Measurements from ENCODE around the gene AP1S1. TPM values are rescaled to one million over a fixed set of nuclear protein-coding genes. Genes with fewer than 3 reads are reported as not detected.
A peak's percentile ranks its signal among the peaks of the same experiment; 100 is the strongest.

The AP1S1 gene
- total and polyA plus RNA-seq, 9 of the 15 experiments (the other 6 are each of a cell fraction or from before 2014, with no cell fraction given) = 4.4 to 149 (median 89.4) TPM

DNA sequence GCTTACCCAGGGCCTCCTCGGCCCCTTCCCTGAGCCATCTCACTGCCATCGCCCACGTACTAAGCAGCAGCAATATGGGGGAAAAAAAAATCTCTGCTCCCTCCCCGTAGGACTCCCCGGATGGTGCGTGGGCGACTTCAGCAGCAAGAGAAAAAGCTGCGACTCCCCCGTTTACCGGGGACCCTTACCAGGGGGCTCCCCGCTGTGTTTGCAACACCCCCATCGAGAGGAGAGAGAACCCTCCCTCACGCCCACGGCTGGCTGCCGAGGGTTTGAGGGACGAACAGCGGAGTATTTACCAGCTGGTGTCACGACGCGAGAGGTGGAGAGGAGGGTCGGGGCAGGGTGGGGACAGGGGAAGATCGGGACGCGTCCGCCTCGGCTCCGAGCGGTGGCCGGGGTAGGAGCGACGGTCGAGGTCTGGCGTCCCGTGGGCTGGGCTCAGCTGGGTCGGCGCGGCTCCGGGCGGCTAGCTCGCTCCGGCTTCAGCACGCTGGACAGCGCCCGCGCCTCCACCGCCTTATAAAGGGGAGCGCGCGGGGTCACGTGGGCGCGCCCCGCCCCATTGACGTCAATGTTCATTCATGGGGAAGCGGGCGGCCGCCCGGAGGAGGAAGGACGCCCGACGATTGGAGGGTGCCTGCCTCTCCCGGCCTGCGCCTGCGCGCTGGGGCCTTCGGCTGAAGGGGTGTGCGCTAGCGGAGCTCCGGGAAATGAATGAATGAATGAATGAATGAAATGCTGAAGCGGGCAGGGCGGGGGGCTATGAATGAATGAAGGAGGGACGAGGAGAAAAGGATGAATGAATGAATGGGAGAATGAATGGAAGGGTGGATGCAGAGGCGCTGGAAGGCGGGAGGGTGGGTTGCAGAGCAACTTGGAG, 11.0 kb downstream of the AP1S1 start, which contains the start of gene VGF (continued):
- TF ChIP-seq SFPQ (IDR thresholded peaks at IDR 0.05; ENCODE audit: low read depth, low read length) (no peak), NONO (IDR thresholded peaks at IDR 0.05; ENCODE audit: low read depth in 2 of 2, low read length in 1 of 2) (peak in 1 of 2 experiments; percentile 85; a peak in 1 of 4 replicates), ZNF24 (IDR thresholded peaks at IDR 0.05) (peak; percentile 100), SMARCB1 (IDR thresholded peaks at IDR 0.05; ENCODE audit: insufficient read length, low read depth) (no peak), SIN3A (IDR thresholded peaks at IDR 0.05; ENCODE audit: borderline replicate concordance in 2 of 2, control insufficient read depth in 1 of 2, low read depth in 2 of 2, low read length in 2 of 2) (peak; percentile 99), SAP30 (IDR thresholded peaks at IDR 0.05; ENCODE audit: borderline replicate concordance, insufficient read depth, low read depth, low read length, poor library complexity, severe bottlenecking) (peak; percentile 79), PRMT5 (CRISPR knock-in tag; IDR thresholded peaks at IDR 0.05) (peak; percentile 97), GTF2A2 (tag; IDR thresholded peaks at IDR 0.05) (peak; percentile 87), POU5F1 (IDR thresholded peaks at IDR 0.05; ENCODE audit: borderline replicate concordance, low read depth, low read length, partially characterized antibody) (no peak), RCOR1 (IDR thresholded peaks at IDR 0.05; ENCODE audit: borderline replicate concordance in 1 of 2, low read depth in 2 of 2, low read length in 2 of 2) (peak in 1 of 2 experiments; percentile 97; a peak in 3 of 4 replicates), DEAF1 (CRISPR knock-in tag; IDR thresholded peaks at IDR 0.05) (no peak), ZBTB1 (CRISPR knock-in tag; IDR thresholded peaks at IDR 0.05; ENCODE audit: borderline replicate concordance, low read depth) (peak; percentile 89), SMAD4 (CRISPR knock-in tag; conservative IDR thresholded peaks at IDR 0.05) (peak; percentile 80; the same call in 1 of the 2 replicates)
- TF ChIP-seq, protein P1, sequence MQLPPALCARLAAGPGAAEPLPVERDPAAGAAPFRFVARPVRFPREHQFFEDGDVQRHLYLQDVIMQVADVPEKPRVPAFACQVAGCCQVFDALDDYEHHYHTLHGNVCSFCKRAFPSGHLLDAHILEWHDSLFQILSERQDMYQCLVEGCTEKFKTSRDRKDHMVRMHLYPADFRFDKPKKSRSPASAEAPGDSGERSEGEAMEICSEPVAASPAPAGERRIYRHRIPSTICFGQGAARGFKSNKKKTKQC (CRISPR knock-in tag; IDR thresholded peaks at IDR 0.05) = peak; percentile 99
- TF ChIP-seq, protein P2, sequence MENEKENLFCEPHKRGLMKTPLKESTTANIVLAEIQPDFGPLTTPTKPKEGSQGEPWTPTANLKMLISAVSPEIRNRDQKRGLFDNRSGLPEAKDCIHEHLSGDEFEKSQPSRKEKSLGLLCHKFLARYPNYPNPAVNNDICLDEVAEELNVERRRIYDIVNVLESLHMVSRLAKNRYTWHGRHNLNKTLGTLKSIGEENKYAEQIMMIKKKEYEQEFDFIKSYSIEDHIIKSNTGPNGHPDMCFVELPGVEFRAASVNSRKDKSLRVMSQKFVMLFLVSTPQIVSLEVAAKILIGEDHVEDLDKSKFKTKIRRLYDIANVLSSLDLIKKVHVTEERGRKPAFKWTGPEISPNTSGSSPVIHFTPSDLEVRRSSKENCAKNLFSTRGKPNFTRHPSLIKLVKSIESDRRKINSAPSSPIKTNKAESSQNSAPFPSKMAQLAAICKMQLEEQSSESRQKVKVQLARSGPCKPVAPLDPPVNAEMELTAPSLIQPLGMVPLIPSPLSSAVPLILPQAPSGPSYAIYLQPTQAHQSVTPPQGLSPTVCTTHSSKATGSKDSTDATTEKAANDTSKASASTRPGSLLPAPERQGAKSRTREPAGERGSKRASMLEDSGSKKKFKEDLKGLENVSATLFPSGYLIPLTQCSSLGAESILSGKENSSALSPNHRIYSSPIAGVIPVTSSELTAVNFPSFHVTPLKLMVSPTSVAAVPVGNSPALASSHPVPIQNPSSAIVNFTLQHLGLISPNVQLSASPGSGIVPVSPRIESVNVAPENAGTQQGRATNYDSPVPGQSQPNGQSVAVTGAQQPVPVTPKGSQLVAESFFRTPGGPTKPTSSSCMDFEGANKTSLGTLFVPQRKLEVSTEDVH (IDR thresholded peaks at IDR 0.05; ENCODE audit: low read depth, partially characterized antibody) = peak; percentile 68
